Stimulated activated CD4-positive, alpha-beta T cell treated with anti-CD3 and anti-CD28 coated beads, TNF-alpha, amount 100 ng/mL, for 1 hour (primary cell): Measurements from ENCODE around the gene FAM13A.
"Not testable (repeated sequence)": the region's sequence is repeated elsewhere in the genome, so short reads cannot be mapped to it uniquely, and the experiment has no call there.

ENCODE experiments used
- DNase-seq, 3 donors: peaks; one replicate each; pipeline ENCODE4 v3.0.0-alpha.2; 2020; ENCODE audit warnings: low read depth in 3 of 3, low spot score in 1 of 3

The FAM13A gene

DNA sequence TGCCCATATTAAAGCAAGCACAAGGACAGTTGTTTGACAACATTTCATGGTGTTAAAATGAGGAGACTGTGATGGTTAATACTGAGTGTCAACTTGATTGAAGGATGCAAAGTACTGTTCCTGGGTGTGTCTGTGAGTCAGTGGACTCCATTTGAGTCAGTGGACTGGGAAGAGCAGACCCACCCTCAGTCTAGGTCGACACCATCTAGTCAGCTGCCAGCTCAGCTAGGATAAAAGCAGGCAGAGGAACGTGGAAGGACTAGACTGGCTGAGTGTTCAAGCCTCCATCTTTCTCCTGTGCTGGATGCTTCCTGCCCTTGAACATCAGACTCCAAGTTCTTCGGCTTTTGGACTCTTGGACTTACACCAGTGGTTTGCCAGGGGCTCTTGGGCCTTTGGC lies 203.4 kb downstream of the FAM13A start:
- not testable (repeated sequence) for DNase-seq

DNA sequence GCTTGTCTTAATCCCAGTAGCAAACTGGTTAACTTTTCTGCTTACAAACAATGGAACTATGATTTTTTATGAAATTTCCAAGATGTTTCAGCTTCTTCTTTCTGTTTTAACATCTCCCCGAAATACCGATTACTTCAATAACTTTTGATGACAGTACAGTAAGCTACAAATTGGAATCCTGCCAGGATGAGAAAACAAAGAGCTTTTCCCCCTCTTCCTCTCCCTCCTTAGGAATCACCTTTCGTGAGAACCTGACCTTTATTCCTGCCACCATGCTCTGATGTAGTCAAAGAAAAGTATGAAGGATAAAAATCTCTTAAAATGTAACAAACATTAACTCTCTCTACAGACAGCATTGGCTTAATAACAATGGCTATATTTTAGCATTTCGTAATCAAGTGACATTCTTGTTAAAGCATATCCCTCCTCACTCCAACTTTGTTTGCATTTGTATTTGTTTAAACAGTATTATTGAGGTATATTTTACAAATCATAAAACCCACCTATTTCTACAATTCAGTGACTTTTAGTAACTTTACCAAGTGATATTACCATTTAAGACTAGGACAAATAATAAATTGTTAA lies 210.7 kb downstream of the FAM13A start:
- no peak for DNase-seq

GRCh38 chr4:88843067-88843685 lies 213.8 kb downstream of the FAM13A start:
- no peak for DNase-seq

DNA sequence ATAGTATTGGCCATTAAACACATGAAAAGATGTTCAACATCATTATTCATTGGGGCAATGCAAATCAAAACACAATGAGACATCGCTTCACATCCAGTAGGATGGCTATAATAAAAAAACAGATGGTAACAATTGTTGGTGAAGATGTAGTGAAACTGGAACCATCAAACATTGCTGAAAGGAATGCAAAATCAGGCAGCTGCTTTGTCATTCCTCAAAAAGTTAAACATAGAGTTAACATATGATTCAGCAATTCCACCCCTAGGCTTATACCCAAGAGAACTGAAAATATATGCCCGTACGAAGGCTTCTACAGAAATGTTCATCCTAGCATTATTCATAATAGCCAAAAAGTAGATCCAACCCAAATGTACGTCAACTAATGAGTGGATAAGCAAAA lies 215.3 kb downstream of the FAM13A start:
- DNase-seq, result no peak

DNA sequence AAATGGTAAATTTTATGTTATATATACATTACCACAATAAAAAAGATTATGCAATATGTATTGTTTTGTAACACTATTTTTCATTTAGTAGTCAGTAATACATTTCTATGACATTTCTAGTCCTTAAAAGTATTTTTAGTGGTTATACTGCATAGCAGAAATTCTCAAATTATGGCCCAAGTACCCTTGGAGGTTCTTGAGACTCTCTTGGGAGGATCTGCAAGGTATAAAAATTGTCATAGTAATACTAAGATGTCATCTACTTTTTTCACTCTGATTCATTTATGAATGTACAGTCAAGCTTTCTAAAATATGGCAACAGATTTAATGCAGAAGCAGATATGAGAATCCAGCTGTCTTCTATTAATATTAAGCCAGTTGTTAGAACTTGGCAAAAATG lies 220.8 kb downstream of the FAM13A start:
- no peak for DNase-seq

DNA sequence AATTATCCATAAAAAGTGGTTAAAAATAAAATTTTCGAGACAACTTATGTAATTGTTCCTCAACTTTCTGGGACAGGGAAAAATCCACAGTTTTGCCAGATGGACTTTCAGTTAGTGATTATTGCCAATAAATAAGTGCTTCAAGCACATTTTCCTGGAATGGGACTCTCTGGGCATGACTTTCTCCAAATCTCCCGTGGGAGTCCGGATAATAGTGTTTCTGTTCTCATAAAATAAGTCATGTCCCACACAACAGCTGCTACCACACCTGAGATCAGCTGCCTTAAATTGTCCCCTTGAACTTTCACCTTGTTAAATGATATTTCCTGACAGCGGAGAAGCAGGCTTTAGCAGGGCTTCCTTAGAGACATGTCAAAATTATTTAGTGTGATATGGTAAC lies 226.0 kb downstream of the FAM13A start:
- no peak for DNase-seq

- no peak for DNase-seq
These were observed 226.4 kb downstream of the FAM13A start for GRCh38 chr4:88830598-88830997.

DNA sequence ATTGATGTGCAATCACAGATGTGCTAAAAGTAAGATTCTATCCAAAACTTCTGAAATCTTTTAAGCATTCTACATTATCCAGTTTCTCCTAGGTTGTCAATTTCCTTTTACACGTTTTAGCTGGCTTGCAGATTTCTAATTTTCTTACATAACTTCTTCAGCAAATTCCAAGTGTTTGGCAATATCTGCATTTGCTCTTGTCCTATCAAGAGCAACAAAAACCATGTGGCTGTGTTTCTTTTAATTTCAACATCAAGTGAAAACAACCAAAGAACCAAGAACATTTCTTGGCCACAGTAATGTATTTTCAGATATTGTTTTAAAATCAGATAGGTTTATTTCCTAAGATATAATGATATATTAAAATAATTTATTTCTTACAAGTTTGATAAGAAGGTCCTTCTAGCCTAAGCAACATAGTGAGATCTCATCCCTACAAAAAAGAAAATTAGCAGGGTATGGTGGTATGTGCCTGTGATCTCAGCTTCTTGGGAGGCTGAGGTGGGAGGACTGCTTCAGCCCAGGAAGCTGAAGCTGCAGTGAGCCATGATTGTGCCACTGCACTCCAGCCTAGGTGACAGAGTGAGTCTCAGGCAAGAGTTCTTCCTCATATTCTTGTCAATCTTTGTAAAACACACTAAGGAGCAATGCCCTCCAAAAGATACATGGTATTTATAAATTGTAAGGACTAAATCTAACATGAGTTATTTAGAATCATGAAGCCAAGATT lies 228.0 kb downstream of the FAM13A start:
- DNase-seq, result no peak

DNA sequence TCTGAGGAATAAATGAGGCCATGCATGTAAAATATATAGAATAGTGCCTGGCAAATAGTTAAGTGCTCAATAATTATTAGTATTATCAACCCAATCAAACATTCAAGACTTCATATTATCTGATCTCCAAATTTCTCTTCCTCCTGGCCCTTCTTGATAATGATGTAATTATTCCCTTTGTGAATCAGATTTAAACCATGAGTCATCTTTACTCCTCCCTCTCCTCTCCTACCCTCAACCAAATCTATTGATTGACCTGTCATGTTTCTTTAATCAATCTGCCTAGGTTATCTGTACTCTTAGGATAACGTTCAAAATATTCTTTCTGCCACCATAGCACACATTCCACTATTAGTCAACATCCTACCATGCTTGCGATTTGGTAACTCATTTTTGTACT lies 229.5 kb downstream of the FAM13A start:
- no peak for DNase-seq

GRCh38 chr4:88826771-88827170 lies 230.2 kb downstream of the FAM13A start:
- DNase-seq, result no peak

DNA sequence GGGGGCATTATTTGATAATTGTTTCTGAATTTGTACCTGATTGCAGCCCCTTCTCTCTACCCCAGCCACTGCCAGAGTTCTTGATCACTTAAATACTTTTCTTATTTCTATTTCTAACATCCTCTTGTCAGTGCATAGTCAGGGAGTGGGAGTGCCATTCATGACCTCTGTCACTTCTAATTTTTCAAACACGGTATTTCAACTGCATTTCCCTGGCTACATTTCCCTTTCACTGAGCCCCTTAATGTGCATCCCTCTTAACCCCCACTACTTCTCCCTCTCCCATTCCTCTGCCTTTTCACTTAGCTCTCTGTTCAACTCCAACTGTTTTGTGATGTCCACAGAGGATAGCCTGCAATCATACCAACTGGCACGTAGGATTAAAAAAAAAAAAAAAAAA lies 231.1 kb downstream of the FAM13A start:
- DNase-seq, result no peak

- DNase-seq, result peak in 2 of 3 donors; percentile 6 to 16
These were observed 233.7 kb downstream of the FAM13A start for GRCh38 chr4:88823058-88823919.

GRCh38 chr4:88822034-88822789 lies 234.8 kb downstream of the FAM13A start:
- DNase-seq, result no peak

- DNase-seq, result no peak
These were observed 235.5 kb downstream of the FAM13A start for GRCh38 chr4:88821522-88821921.

GRCh38 chr4:88820698-88821415 lies 236.1 kb downstream of the FAM13A start:
- no peak for DNase-seq

- no peak for DNase-seq
These were observed 236.9 kb downstream of the FAM13A start for GRCh38 chr4:88819818-88820697.

- peak in 1 of 3 donors; percentile 22 for DNase-seq
These were observed 238.1 kb downstream of the FAM13A start for GRCh38 chr4:88818631-88819470.

DNA sequence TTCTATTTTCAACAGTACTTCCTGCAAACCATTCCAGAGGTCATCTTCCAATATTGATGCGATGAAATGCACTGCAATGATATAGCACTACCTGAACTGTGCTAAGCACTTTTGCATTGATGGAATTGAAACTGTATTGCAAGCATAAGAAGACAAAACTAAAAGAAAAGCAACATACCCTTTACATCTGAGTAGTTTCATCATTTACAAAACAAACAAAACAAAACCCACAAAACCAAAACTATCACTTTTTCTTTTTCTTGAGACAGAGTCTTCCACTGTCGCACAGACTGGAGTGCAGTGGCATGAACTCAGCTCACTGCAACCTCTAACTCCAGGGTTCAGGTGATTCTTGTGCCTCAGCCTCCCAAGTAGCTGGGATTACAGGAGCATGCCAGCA lies 239.2 kb downstream of the FAM13A start:
- DNase-seq, result no peak
